Smooth muscle cell (in vitro differentiated cells): ENCODE results near the gene PI16. TPM values are rescaled to one million over a fixed set of nuclear protein-coding genes. Genes with fewer than 3 reads are reported as not detected.

Experiments
- DNase-seq: peaks from one replicate; lab custom pipeline; 2025; ENCODE audit not compliant: unreplicated experiment; lab: John Stamatoyannopoulos, UW
- H2AFZ ChIP-seq: fragments of 200-600 bp; sonication (generic); 2 replicates; pipeline ENCODE4 v1.6.0; 2016; ENCODE audit warnings: antibody characterized with exemption, low read depth, mild to moderate bottlenecking
- H3F3A ChIP-seq: fragments of 200-600 bp; sonication (generic); 2 replicates; pipeline ENCODE4 v1.6.0; 2017; ENCODE audit warnings: antibody characterized with exemption, low read depth
- H3K27ac ChIP-seq: fragments of 200-600 bp; sonication (generic); 2 replicates; pipeline ENCODE4 v1.5.1; 2016; ENCODE audit warnings: low read depth, mild to moderate bottlenecking
- H3K27me3 ChIP-seq: fragments of 200-600 bp; sonication (generic); 2 replicates; pipeline ENCODE4 v1.6.1; 2016; ENCODE audit warnings: low read depth, mild to moderate bottlenecking
- H3K36me3 ChIP-seq: fragments of 200-600 bp; sonication (generic); 2 replicates; pipeline ENCODE4 v1.5.1; 2016; ENCODE audit warnings: low read depth
- H3K4me1 ChIP-seq: fragments of 200-600 bp; sonication (generic); 2 replicates; pipeline ENCODE4 v1.5.1; 2016; ENCODE audit warnings: low read depth
- H3K4me2 ChIP-seq: fragments of 200-600 bp; sonication (generic); 2 replicates; pipeline ENCODE4 v1.6.0; 2016; ENCODE audit warnings: mild to moderate bottlenecking
- H3K4me3 ChIP-seq: fragments of 200-600 bp; sonication (generic); 2 replicates; pipeline ENCODE4 v1.5.1; 2016; ENCODE audit warnings: mild to moderate bottlenecking
- H3K79me2 ChIP-seq: fragments of 200-600 bp; sonication (generic); 2 replicates; pipeline ENCODE4 v1.6.0; 2016; ENCODE audit warnings: low read depth, mild to moderate bottlenecking
- H3K9ac ChIP-seq: fragments of 200-600 bp; sonication (generic); 2 replicates; pipeline ENCODE4 v1.6.0; 2016; ENCODE audit warnings: low read depth
- H3K9me3 ChIP-seq: fragments of 200-600 bp; sonication (generic); replicated peaks from 2 replicates; pipeline ENCODE4 v1.5.1; 2016; ENCODE audit warnings: low read depth
- H4K20me1 ChIP-seq: fragments of 200-600 bp; sonication (generic); 2 replicates; pipeline ENCODE4 v1.6.0; 2016; ENCODE audit warnings: low read depth
- CTCF ChIP-seq: fragments of 200-600 bp; sonication (generic); IDR thresholded peaks from 2 replicates; pipeline ENCODE4 v1.5.1; 2017; ENCODE audit warnings: borderline replicate concordance, mild to moderate bottlenecking, antibody characterized with exemption; ENCODE audit not compliant: insufficient read depth, poor library complexity, severe bottlenecking
- WGBS: methylation state at CpG from one replicate; pipeline ENCODE4 v1.1.7; 2016; ENCODE audit warnings: low lambda C conversion rate; 5-methylcytosine and 5-hydroxymethylcytosine counted together
- polyA plus RNA-seq: library from polyadenylated mRNA; unstranded; fragments of >200 nt; fragmentation: Nextera tagmentation; extraction: Ambion mirVana; gene quantifications from 2 replicates; pipeline ENCODE4 v1.2.1, GENCODE V29; 2016
- total RNA-seq: library from RNA; depleted of rRNA; stranded (reverse); fragments of >200 nt; gene quantifications from 2 replicates; pipeline ENCODE4 v1.2.3, GENCODE V29; 2014

Gene PI16
- total and polyA plus RNA-seq, 2 experiments from 2014 or later = 1.2 to 9.6 TPM

DNA sequence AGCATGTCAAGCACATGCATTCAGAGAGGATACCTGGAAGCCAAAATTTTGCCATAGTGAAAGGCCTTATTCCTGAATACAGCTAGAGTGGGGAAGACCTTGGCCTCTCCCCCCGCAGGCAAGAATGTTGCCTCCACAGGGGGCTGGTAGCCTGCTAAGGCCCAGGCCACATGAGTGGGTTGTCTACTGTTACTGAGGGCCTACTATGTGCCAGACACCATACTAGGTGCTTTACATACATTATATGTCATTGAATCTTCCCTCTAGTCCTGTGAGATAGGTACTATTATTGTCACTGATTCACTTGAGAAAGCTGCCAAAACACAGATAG is 642 bp upstream of the PI16 start:
- Histone ChIP-seq H3K9me3 (no peaks in the 10 kb centered on the region), H3F3A (no peaks in the 10 kb centered on the region), H3K4me2 (no peak overlapping the region), H3K4me1 (peaks cover 3% of the 10 kb centered on the region), H3K27me3 (no peaks in the 10 kb centered on the region), H2AFZ (no peak overlapping the region), H3K27ac (no peak overlapping the region), H3K9ac (no peak overlapping the region), H3K36me3 (no peaks in the 10 kb centered on the region), H3K79me2 (no peaks in the 10 kb centered on the region), H3K4me3 (no peak overlapping the region), H4K20me1 (no peaks in the 10 kb centered on the region)
- WGBS = 92% methylated on average over 1 of the region's 1 CpG
- TF ChIP-seq CTCF = no peak
- no peak for DNase-seq

DNA sequence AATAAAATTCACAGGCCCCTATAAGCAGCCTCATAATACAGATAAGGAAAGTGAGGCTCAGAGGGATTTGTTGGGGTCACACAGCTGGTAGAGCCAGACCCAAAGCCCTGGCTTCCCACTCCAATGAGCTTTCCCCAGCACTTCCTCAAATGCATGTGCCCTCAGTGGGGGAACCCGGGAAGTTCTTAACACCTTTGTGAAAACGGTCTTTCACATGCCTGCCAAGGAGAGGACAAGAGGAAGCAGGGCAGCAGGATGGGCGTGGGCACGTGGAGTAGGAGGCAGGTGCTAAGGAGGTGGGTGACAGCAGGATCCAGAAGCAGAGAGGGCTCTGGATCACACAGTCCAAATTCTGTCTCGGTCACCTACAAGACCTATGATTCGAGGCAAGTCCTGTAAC is 598 bp downstream of the PI16 start:
- H3K4me3 ChIP-seq = no peak overlapping the region
- DNase-seq = no peak
- no peak overlapping the region for H3K27ac ChIP-seq
- H3K4me2 ChIP-seq = peak overlapping the region; percentile 14
- no peaks in the 10 kb centered on the region for H3K36me3 ChIP-seq
- no peaks in the 10 kb centered on the region for H3K4me1 ChIP-seq
- TF ChIP-seq CTCF = no peak
- H3K27me3 ChIP-seq = no peaks in the 10 kb centered on the region
- no peaks in the 10 kb centered on the region for H4K20me1 ChIP-seq
- no peak overlapping the region for H3K9ac ChIP-seq
- H3F3A ChIP-seq = no peaks in the 10 kb centered on the region
- H2AFZ ChIP-seq = no peak overlapping the region
- H3K79me2 ChIP-seq = no peaks in the 10 kb centered on the region
- H3K9me3 ChIP-seq = no peaks in the 10 kb centered on the region
- WGBS = 68% methylated on average over 6 of the region's 6 CpGs

DNA sequence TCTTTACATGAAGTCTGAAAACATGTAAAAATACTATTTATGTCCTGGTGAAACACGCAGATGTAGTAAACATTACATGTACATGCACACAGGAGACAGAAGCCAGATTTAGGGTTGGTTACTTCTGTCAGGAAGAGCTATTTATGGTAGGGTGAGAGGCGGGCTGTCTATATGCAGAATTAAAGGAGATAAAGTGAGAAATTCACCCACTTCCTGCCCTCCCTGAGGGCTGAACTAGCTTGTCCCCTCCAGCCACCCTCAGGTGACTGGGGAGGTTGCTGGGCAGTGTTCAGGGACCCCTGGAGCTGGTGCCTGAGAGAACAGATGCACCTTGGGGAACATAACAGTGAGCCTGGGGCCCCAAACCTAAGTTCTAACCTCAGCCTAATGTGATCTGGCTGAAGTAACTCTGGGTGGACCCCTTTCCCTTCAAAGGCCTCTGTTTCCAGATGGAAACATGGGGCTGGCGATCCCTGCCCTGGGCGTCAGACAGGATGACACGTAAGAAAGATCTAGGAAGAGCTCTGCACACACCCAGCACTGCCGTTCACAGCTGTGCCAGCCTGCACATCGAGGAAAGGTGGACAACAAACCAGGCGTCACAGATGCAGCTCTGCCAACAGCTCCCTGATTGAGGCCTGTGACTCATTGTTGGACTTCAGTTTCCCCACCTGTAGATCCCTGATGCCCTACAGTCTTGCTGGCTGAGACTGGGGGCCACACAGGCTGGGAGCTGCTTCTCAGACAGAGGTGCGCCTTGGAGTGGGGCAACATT is 1.3 kb downstream of the PI16 start:
- no peaks in the 10 kb centered on the region for H3F3A ChIP-seq
- no peaks in the 10 kb centered on the region for H3K4me1 ChIP-seq
- no peak for TF ChIP-seq CTCF
- no peaks in the 10 kb centered on the region for H3K27me3 ChIP-seq
- no peak overlapping the region for H3K27ac ChIP-seq
- H2AFZ ChIP-seq = peak overlapping the region; percentile 9
- H3K36me3 ChIP-seq = no peaks in the 10 kb centered on the region
- no peaks in the 10 kb centered on the region for H3K9me3 ChIP-seq
- no peak overlapping the region for H3K4me2 ChIP-seq
- H3K4me3 ChIP-seq = no peak overlapping the region
- H4K20me1 ChIP-seq = no peaks in the 10 kb centered on the region
- H3K9ac ChIP-seq = no peak overlapping the region
- DNase-seq = no peak
- 78% methylated on average over 9 of the region's 9 CpGs for WGBS
- no peaks in the 10 kb centered on the region for H3K79me2 ChIP-seq

GRCh38 chr6:36956446-36956820 is 1.9 kb downstream of the PI16 start:
- no peaks in the 10 kb centered on the region for H3K79me2 ChIP-seq
- H3K9me3 ChIP-seq = no peaks in the 10 kb centered on the region
- H3F3A ChIP-seq = no peaks in the 10 kb centered on the region
- no peaks in the 10 kb centered on the region for H3K36me3 ChIP-seq
- no peak for TF ChIP-seq CTCF
- H3K4me1 ChIP-seq = no peaks in the 10 kb centered on the region
- no peaks in the 10 kb centered on the region for H4K20me1 ChIP-seq
- H3K4me2 ChIP-seq = no peak overlapping the region
- H3K27ac ChIP-seq = no peak overlapping the region
- no peak overlapping the region for H3K4me3 ChIP-seq
- DNase-seq = no peak
- no peak overlapping the region for H2AFZ ChIP-seq
- H3K9ac ChIP-seq = no peak overlapping the region
- H3K27me3 ChIP-seq = no peaks in the 10 kb centered on the region
